RPMI7951 (cell line): ENCODE results near the gene RAB1A. TPM values are rescaled to one million over a fixed set of nuclear protein-coding genes. Genes with fewer than 3 reads are reported as not detected.
"Not testable (repeated sequence)": the region's sequence is repeated elsewhere in the genome, so short reads cannot be mapped to it uniquely, and the experiment has no call there.

ENCODE experiments used
- DNase-seq: peaks from one replicate; pipeline ENCODE4 v3.0.0-alpha.2; 2012; ENCODE audit warnings: low read depth
- total RNA-seq: library from RNA; depleted of rRNA; stranded (reverse); fragments of >200 nt; shearing (Covaris generic); gene quantifications from 2 replicates; pipeline ENCODE4 v1.2.3, GENCODE V29; 2014; rRNA removed

The RAB1A gene
- total RNA-seq, result 132 and 168 TPM in 2 replicates

DNA sequence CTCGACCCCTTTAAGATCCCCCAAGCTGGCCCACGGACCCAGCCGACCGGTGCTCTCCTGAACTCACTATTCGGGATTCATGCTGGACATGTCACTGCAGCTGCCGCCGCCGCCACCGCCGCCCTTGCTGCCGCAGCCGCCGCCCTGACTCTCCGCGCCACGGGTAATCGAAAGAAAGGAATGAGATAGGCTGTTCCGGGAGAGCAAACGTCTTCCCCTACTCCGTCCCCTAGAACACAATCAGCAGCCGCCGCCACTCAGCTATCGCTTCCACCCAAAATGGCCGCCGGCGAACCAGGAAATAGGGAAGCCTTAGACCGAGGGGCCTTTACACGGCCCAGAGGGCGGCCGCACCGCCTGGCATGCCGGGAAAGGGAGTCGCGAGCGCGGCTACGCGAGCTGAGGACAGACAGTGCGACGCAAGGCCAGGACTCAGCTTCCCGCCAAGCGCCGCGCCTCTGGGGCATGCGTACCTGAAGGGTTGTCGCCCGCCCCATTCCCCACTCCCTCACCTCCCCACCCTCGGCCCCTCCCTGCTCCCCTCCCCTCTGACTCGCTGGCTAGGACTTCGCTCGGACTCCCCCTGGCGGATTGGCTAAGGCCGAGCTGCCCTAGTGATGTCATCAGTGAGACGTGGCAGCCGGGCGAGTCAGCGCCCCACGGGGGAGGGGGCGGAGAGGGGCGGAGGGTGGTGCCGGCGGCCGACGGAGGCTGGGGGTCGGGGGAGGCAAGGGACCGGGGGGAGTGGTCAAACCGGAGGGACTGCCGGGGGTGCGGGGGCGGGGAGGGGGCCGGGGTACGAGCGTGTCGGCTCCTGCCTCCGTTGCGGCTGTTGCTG is at the start of gene RAB1A:
TSS of gene RAB1A (minus strand) at position 281 of the 838 bp plus-strand sequence. CDS start at position 90, 191 bp downstream.
- DNase-seq, result peak; percentile 99

DNA sequence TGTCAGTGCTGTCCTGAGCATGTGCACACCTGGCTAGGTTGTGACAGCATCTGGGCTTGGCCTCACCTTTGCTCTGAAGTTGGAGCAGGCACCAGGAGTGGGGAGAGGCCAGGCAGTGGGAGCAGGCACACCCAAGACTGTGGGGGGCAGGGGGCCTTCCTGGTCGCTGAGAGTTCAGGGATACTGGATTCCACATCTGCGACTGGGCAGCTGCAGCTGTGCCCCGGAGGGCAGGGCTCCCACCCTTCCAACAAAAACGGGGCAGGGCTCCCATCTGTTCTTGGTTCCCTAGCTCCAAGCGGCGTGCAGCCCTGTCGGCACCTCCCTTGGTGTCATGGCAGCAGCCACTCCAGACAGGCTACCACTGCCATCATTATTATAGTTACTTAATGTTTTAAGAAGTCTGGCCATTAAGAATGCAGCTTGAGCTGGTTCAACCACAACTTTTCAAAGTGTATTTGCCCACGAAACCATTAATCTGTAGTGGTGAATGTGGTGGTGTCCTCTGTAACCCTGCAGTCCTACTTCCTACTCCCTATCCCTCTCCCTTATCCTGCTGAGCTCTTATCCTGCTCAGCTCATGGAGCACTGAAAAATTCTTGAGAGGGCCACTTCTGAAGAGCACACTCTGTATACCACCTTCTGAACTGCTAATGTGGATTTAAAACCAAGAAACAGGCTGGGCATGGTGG is 48.0 kb upstream of the RAB1A start:
- peak; percentile 11 for DNase-seq

DNA sequence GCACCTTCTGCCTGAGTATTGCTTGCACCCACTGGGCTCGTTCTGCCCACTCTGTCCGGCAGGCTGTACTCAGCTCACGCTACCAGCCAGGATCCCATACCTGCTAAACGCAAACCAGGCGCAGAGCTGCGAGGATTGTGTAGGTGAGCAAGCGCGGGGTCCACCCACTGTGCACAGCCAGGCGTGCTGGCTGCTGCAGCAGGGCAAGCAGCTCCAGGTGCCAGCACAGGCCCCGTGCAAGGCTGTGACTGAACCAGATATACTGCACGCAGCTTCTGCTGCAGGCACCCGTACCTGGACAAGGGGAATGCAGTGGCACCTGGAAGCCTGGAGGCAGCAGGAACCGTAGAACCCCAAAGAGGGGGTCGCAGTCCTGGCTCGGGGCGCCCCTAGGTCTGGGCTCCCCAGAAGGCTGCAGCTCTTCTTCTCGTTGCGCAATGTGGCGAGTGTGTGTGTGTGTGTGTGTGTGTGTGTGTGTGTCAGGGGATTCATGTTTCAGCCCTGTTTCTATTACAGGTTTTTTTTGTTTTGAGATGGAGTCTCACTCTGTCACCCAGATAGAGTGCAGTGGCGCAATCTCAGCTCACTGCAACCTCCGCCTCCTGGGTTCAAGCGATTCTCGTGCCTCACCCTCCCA is 46.1 kb upstream of the RAB1A start:
- no peak for DNase-seq

DNA sequence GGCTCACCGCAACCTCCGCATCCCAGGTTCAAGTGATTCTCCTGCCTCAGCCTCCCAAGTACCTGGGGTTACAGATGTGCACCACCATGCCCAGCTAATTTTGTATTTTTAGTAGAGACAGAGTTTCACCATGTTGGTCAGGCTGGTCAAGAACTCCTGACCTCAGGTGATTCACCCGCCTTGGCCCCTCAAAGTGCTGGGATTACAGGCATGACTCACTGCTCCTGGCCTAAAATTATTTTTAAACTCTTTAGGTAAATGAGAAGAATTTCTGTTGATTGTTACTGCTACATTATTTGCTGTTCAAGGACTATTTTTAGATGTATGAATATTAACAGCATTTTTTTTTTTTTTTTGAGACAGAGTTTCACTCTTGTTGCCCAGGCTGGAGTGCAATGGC is 44.1 kb upstream of the RAB1A start:
- DNase-seq, result peak; percentile 29

DNA sequence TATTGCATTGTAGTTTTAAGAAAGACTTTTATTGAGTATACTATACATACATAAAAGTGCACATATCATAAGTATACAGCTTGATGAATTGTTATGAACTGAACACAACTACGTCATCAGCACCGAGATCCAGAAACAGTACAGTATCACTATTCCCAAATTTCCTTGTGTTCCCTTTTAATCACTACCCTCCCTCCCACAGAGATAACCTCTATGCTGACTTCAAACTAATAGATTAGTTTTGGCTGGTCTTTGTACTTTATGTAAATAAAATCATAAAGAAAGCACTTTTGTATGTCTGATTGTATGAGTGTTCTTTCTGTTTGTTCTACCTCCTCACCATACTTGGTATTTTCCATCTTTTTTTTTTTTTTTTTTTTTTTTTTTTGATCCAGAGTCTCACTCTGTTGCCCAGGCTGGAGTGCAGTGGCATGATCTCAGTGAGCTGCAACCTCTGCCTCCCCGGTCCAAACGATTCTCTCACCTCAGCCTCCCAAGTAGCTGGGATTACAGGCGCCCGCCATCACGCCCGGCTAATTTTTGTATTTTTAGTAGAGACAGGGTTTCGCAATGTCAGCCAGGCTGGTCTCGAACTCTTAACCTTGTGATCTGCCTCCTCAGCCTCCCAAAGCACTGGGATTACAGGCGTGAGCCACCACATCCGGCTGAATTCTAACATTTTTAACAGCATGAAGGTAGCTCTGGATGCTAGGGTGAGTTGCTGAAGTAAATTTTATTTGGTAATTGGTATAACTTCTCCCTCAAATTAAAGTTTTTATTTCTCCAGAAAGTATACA is 43.3 kb upstream of the RAB1A start:
- DNase-seq, result no peak

DNA sequence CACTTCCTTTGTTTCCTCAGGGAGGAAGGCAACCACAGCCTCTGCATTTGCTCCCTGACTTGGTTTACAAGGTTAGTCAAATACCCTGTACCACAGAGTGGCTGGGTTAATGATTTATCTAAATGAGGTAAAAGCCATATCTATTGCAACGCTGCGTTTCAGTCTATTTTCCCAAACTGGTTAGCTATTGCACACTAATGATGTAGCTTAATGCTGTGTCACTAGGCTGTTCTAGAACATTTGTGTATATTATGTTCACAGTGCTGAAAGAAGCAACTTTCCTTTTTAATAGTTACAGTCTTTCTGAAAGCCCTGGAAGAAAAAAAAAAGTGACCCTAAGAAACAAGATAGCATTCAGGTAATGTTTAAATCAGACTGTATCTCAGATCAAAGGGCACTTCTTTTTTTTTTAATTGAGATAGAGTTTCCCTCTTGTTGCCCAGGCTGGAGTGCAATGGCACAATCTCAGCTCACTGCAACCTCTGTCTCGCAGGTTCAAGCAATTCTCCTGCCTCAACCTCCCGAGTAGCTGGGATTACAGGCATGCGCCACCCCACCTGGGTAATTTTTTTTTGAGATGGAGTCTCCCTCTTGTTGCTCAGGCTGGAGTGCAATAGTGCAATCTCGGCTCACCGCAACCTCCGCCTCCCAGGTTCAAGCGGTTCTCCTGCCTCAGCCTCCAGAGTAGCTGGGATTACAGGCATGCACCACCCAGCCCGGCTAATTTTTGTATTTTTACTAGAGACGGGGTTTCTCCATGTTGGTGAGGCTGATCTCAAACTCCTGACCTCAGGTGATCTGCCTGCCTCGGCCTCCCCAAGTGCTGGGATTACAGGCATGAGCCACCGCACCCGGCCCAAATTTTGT is 40.9 kb upstream of the RAB1A start:
- not testable (repeated sequence) for DNase-seq

DNA sequence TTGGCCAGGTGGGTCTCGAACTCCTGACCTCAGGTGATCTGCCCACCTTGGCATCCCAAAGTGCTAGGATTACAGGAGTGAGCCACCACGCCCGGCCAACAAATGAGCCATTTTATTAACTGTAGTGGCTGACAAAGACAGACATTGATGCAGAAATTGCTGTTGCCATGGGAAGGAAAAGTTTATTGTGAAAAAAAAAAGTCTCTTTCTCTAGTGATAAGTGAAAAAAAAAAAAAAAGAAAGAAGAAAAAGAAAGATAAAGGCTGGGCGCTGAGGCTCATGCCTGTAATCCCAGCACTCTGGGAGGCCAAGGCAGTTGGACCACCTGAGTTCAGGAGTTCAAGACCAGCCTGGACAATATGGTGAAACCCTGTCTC is 39.8 kb upstream of the RAB1A start:
- DNase-seq, result no peak

DNA sequence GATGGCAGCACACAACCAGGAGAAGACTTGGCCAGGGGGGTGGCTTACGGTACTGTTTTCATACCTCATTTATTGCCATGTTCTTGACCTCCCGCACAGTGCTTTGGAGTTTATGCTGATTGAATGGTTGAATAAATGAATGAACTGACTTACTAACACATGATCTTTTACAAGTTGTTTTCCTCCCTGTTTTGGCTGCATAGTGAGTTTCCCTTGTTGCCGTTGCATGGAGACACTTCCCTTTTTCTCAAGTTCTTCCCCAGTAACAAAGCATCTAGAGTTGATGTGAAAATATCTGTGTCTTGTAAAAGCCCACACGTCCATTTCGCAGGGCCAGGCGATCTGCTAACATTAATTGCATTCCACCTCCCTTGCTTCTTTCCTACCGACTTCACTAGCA is 35.7 kb upstream of the RAB1A start:
- DNase-seq, result no peak

DNA sequence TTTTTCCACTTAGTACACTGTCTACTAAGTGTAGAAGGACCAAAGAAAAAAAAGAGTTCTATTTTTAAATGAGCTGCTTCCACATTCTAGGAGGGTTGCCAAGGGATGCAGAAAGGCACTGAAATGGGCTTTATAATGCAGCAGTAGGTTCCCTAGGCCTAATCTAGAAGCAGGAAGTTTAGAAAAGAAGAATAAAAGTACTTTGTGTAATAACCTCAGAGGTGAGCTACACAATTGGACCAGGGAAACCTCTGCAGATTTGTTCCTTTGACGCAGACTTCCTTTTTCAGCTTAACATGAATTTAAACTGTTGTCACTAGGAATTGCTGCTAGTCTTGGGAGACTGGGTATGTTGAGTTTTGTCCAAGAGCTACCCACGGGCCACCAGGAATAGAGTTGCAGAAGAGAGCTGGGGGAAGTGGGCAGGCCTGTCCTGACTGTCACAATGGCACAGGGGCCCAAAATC is 34.6 kb upstream of the RAB1A start:
- no peak for DNase-seq

DNA sequence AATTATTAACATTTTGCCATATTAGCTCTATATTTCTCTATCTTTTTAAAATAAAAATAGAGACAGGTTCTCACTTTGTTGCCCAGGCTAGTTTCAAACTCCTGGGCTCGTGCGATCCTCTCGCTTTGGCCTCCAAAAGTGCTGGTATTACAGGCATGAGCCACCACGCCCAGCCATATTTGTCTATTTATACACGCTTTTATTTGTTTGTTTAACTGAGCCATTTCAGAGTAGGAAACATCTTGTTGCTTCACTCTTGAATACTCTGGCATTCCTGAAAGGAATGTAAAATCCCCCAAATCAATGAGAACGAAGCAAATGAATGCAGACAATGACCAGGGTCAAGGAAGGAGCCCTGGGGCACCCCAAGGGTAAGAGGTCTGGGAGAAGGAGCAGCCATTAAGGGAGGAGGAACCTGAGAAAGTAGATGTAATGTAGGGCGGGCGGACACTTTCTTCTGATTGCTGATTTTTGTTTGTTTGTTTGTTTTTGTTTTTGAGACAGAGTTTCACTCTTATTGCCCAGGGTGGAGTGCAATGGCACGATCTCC is 31.7 kb upstream of the RAB1A start:
- DNase-seq, result no peak

DNA sequence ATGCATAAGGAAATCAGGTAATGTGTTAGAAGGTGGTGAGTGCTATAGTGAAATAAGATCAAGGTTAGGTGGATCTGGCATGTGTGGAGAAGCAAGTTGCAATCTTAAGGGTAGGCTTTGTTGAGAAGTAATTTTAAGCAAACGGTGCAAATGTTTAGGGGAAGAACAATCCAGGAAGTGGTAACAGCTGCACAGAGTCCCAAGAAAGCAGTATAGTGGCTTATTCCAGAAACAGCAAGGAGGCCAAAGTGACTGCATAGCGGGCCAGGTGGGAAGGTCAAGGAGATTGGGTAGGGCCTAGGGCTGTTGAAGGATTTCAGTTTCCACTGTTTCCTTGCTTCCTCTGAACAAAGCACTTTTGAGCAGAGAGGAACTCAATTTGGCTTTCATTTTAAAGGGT is 30.0 kb upstream of the RAB1A start:
- DNase-seq, result no peak

DNA sequence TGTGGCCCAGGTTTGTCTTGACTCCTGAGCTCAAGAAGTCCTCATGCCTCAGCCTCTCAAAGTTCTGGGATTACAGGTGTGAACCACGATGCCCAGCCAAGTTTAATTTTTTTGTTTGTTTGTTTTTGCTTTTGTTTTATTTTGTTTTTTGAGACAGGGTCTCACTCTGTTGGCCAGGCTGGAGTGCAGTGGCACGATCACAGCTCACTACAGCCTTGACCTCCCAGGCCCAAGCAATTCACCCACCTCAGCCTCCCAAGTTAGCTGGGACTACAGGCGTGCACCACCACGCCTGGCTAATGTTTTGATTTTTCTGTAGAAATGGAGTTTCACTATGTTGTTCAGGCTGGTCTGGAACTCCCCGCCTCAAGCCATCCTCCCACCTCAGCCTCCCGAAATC is 29.4 kb upstream of the RAB1A start:
- no peak for DNase-seq

DNA sequence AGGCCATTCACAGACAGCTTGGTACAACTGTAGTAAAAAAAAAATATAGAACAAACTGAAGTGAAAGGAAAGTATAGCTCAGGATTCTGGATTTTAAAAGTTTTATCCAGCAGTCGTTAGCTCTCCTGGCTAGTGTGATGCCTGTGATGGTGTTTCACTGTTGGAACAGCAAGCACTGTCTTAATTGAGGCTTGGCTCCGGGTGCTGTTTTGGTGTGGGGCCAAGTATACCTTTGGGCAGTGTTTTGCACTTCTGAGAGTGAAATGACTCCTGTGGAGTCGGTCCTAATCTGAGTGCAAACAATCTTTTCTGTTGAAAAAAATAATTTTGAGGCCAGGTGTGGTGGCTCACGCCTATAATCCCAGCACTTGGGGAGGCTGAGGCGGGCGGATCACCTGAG is 28.7 kb upstream of the RAB1A start:
- DNase-seq, result no peak

DNA sequence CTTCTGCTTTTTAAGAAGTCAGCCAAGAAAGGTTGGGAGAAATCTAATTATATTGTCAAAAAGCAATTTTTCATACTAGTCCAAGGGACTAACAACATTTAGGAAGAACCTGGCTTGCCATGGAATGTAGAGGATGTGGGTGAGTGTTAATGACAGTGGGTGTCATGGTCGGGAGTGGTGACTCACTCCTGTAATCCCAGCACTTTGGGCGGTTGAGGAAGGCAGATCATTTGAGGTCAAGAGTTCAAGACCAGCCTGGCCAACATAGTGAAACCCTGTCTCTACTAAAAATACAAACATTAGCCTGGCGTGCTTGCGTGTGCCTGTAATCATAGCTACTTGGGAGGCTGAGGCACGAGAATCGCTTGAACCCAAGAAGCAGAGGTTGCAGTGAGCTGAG is 27.9 kb upstream of the RAB1A start:
- DNase-seq, result peak; percentile 56

DNA sequence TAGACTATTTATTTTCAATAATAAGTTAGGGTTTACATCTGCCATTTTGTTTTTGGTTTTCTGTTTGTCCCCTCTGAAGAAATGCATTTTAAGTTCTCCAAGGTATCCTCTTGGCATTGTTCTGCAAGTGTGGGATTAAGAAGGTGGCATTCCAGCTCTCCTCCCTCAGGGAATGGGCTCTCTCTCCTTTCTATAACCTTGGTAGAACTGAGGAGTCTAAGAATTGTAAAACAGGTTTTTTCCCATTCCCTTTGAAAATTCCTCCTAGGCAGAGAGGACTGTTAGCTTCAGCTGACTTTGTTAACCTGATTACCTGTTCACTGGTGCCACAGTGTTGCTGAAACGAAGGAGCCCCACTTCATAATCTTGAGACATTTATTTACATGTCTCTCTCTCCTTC is 26.1 kb upstream of the RAB1A start:
- no peak for DNase-seq

DNA sequence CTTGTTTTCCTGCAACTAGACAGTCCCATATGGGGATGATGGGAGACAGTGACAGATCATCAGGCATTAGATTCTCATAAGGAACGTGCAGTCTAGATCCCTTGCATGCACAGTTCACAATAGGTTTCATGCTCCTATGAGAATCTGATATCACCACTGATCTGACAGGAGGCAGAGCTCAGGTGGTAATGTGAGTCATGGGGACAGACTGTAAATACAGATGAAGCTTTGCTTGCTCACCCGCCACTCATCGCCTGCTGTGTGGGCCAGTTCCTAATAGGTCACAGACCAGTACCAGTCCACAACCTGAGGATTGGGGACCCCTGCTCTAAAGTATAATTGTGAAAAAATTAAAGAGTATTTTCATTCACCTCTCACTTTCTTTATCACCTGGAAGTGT is 23.6 kb upstream of the RAB1A start:
- no peak for DNase-seq

DNA sequence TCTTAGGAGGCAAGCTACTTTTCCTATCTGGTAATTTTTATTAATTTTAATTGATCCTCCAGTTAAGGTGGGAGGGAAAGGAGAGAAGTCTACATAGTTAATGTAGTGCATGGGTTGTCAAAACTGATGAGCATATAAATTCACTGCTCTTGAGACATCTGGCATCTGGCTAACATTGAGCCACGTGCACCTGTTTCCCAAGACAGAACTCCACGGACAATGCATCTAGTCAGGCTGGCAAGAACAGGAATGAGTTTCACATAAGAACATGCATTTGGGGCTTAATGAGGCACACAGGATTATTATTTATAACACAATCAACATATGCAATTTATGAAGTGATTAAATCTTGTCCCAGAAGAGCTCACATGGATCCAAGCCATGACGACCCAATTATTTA is 16.2 kb upstream of the RAB1A start:
- DNase-seq, result no peak

DNA sequence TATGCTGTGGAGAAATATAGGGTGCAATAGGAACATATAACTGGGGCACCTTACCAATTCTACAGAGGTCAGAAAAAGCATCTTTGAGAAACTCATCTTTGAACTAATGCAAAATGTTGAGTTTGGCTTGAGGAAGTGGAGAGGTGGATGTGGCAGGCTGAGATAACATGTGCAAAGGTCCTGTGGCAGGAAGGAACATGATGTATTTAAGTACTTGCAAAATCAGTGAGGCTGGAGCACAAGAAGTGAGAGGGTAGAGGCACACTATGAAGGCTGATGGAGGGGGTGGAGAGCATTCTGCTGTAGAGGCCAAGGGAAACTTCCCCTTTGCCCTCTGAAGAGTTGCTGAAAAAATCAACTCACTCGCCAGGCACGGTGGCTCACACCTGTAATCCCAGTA is 14.7 kb upstream of the RAB1A start:
- no peak for DNase-seq

DNA sequence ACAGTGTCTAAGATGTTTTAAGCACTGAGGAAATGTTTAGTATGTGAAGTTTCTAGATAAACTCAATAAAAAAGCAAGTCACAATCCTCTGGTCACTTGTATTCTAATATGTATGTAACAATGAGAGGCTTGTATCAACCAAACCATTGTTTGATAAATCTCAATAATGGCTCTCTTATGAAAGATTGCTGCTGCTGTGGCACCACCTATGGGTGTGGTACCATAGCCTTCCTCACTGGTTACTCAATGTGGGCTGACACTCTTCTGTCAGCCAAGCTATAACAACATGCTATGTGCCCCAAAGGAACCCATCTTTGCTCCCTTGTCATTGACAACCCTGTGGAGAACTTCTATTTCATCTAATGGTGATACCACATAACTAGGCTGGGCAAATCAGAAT is 12.6 kb upstream of the RAB1A start:
- DNase-seq, result no peak

DNA sequence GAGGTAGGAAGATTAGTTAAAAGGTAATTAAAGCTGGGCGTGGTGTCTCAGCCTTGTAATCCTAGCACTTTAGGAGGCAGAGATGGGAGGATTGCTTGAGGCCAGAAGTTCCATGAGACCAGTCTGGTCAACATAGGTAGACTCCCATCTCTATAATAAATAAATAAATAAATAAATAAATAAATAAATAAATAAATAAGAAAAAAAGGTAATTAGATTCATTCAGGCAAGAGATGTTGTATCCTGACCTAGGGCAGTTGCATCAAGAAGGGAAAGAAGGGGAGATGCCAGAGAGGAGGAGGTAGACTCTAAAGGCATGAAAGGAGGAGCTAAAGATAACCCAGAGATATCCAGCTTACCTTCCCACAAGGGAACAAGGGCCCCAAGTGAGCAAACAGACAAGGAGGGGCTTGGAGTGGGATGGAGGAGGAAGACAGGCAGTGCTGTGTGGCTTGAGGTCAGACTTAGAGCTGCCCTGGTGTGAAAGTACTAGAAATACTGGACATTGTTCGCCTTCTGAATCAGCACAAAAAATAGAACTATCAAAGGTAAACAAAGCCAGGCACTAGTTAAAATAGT is 7.4 kb upstream of the RAB1A start:
- no peak for DNase-seq
